Mesodermal cell (in vitro differentiated cells): ENCODE results near the gene SBNO2.

Experiments
- H3K27ac ChIP-seq: 2 replicates; pipeline ENCODE4 v1.7.0; 2013; ENCODE audit warnings: mild to moderate bottlenecking, low read depth, low read length, moderate library complexity; ENCODE audit not compliant: severe bottlenecking
- H3K36me3 ChIP-seq: 2 replicates; pipeline ENCODE4 v1.7.1; 2013; ENCODE audit warnings: mild to moderate bottlenecking, low read length, moderate library complexity; ENCODE audit not compliant: control insufficient read depth, insufficient read depth
- H3K4me1 ChIP-seq: one replicate; pipeline ENCODE4 v1.7.1; 2013; ENCODE audit warnings: mild to moderate bottlenecking, low read length; ENCODE audit not compliant: insufficient read depth, control insufficient read depth, poor library complexity, severe bottlenecking
- H3K4me3 ChIP-seq: 2 replicates; pipeline ENCODE4 v1.7.0; 2013; ENCODE audit warnings: low read length, control low read depth, mild to moderate bottlenecking; ENCODE audit not compliant: insufficient read depth, poor library complexity, severe bottlenecking; ENCODE audit errors: extremely low read depth
- H3K9me3 ChIP-seq: 2 replicates; pipeline ENCODE4 v1.7.1; 2013; ENCODE audit warnings: mild to moderate bottlenecking, low read length, moderate library complexity; ENCODE audit not compliant: control insufficient read depth
- WGBS, 2 experiments: methylation state at CpG; one replicate each; pipeline ENCODE4 v1.1.5; 2013; ENCODE audit warnings: missing lambda C conversion rate in 2 of 2; ENCODE audit not compliant: insufficient coverage in 2 of 2; 5-methylcytosine and 5-hydroxymethylcytosine counted together

Gene SBNO2

GRCh38 chr19:1139126-1139525 is 34.9 kb downstream of the SBNO2 start:
- no peaks in the 10 kb centered on the region for H3K4me1 ChIP-seq
- WGBS, 2 experiments: 93 to 98% methylated on average over 13 to 15 of the region's 15 CpGs
- no peak overlapping the region for H3K27ac ChIP-seq
- H3K4me3 ChIP-seq: no peak overlapping the region
- peaks cover 36% of the 10 kb centered on the region for H3K36me3 ChIP-seq
- H3K9me3 ChIP-seq: no peaks in the 10 kb centered on the region

GRCh38 chr19:1138121-1138520 is 35.9 kb downstream of the SBNO2 start:
- H3K4me3 ChIP-seq: no peak overlapping the region
- 96% methylated on average over 6 to 7 of the region's 11 CpGs for WGBS, 2 experiments
- H3K4me1 ChIP-seq: peaks cover 2% of the 10 kb centered on the region
- H3K27ac ChIP-seq: no peak overlapping the region
- peaks cover 34% of the 10 kb centered on the region for H3K36me3 ChIP-seq
- H3K9me3 ChIP-seq: no peaks in the 10 kb centered on the region

DNA sequence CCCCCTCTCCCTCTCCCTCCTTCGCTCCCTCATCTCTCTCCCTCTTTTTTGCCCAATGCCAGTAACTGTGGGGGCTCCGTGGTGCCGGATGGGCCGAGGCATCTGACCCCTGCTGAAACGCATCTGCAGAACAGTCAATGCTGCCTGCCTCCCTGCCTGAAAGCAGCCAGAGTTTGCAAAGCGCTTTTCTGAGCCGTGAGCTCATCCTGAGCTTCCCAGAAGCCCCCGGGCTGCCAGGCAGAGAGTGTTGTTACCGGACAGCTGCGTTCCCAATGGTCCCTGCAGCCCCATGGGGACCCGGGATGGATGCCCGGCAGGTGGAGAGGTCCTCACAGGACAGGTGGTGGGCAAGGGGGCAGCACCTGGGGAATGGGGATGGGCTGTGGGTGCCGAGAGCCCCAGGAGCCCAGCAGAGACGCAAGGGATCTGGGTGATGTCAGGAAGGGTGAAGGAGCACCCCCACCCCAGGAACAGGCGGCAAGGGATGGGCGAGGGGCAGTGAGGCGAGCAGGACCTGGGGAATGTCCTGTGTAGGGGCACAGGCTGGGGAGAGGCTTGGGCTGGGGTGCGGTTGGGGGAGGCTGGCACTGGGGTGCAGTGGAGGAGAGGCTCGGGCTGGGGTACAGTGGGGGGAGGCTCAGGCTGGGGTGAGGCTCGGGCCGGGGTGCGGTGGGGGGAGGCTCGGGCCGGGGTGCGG is 37.3 kb downstream of the SBNO2 start:
- H3K4me1 ChIP-seq: peaks cover 10% of the 10 kb centered on the region
- 82 to 85% methylated on average over 13 to 18 of the region's 25 CpGs for WGBS, 2 experiments
- H3K27ac ChIP-seq: no peak overlapping the region
- no peak overlapping the region for H3K4me3 ChIP-seq
- no peaks in the 10 kb centered on the region for H3K9me3 ChIP-seq
- peaks cover 23% of the 10 kb centered on the region for H3K36me3 ChIP-seq

DNA sequence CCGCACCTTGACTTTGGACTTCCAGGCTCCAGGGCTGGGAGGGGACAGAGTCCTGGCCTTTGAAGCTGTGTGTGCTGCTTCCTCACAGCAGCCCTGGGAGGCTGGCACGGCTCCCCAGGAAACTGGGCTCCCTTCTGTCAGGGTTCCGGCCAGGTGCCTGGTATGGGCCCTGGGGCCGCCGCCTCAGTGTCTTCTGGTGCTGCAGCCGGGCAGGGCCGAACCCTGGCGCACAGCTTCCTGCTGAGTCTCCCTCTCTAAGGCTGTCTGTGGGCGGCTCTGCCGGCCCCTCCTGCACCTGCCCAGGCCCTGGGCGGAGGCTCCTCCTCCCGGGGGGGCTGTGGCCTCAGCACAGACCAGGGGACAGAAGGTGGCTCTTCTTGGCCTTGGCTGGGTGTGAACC is 37.9 kb downstream of the SBNO2 start:
- no peak overlapping the region for H3K27ac ChIP-seq
- H3K4me3 ChIP-seq: no peak overlapping the region
- H3K36me3 ChIP-seq: peaks cover 22% of the 10 kb centered on the region
- peaks cover 13% of the 10 kb centered on the region for H3K4me1 ChIP-seq
- WGBS, 2 experiments: 84 to 86% methylated on average over 11 to 12 of the region's 12 CpGs
- no peaks in the 10 kb centered on the region for H3K9me3 ChIP-seq

DNA sequence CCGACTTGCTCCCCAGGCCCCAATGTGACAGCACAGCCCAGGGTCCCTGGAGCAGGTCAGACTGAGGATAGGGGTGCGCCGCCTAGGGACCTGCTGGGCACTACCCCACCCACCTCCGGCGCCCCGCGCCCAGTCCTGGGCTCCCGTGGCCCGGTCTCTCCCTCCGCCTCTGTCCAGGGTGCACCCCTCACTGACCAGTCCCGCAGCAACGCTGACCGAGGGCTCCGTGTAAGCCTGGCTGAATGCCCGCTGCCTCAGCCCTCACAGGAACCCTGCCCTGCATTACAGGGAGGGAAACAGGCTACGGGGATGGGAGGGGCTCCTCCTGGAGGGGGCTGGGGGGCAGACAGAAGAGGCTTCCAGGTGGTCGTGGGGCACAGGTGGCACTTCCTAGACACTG is 38.6 kb downstream of the SBNO2 start:
- Histone ChIP-seq H3K27ac (no peak overlapping the region), H3K36me3 (peaks cover 22% of the 10 kb centered on the region), H3K9me3 (no peaks in the 10 kb centered on the region), H3K4me1 (peaks cover 13% of the 10 kb centered on the region), H3K4me3 (no peak overlapping the region)
- 96 to 97% methylated on average over 16 to 17 of the region's 17 CpGs for WGBS, 2 experiments

DNA sequence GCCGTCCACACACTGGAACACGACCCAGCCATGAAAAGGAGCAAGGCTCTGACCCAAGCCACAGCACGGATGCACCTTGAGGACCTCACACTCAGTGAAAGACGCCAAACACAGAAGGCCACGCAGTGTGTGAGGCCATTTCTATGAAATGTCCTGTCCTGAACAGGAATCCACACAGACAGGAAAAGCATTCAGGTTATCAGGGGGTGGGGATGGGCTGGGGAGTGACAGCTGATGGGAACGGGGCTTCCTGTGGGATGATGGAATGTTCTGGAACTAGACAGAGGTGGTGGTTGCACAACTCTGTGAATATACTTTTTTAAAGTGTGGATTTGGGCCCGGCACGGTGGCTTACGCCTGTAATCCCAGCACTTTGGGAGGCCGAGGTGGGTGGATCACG is 39.6 kb downstream of the SBNO2 start:
- Histone ChIP-seq H3K27ac (no peak overlapping the region), H3K9me3 (no peaks in the 10 kb centered on the region), H3K4me1 (peaks cover 13% of the 10 kb centered on the region), H3K4me3 (no peak overlapping the region), H3K36me3 (peaks cover 25% of the 10 kb centered on the region)
- WGBS, 2 experiments: 95 to 97% methylated on average over 6 of the region's 11 CpGs

DNA sequence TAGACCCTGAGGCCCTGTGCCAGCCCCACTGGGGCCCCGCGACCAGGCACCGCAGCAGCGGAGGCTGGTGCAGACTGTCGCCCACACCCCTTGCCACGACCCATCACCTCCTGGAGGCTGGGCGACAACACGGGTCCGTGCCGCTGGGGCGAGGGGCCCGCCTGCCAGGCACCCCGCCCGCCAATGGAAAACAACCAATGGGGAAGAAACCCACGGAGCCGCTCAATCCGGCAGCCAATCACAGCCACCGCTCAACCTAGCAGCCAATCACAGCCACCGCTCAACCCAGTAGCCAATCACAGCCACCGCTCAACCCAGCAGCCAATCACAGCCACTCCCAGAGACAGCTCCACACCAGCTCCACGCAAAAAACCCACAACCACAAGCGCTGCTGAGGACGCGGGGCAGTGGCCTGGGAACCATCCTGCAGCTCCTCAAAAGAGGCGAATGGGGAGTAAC is 40.6 kb downstream of the SBNO2 start:
- WGBS, 2 experiments: 95 to 98% methylated on average over 18 to 23 of the region's 25 CpGs
- Histone ChIP-seq H3K9me3 (no peaks in the 10 kb centered on the region), H3K4me1 (peaks cover 13% of the 10 kb centered on the region), H3K27ac (no peak overlapping the region), H3K4me3 (no peak overlapping the region), H3K36me3 (peaks cover 31% of the 10 kb centered on the region)

GRCh38 chr19:1132552-1133383 is 41.3 kb downstream of the SBNO2 start:
- H3K4me3 ChIP-seq: peak overlapping the region; percentile 59
- peak overlapping the region; percentile 83 for H3K27ac ChIP-seq
- peaks cover 38% of the 10 kb centered on the region for H3K36me3 ChIP-seq
- H3K4me1 ChIP-seq: peaks cover 13% of the 10 kb centered on the region
- WGBS, 2 experiments: 77 to 80% methylated on average over 39 to 48 of the region's 48 CpGs
- H3K9me3 ChIP-seq: no peaks in the 10 kb centered on the region

DNA sequence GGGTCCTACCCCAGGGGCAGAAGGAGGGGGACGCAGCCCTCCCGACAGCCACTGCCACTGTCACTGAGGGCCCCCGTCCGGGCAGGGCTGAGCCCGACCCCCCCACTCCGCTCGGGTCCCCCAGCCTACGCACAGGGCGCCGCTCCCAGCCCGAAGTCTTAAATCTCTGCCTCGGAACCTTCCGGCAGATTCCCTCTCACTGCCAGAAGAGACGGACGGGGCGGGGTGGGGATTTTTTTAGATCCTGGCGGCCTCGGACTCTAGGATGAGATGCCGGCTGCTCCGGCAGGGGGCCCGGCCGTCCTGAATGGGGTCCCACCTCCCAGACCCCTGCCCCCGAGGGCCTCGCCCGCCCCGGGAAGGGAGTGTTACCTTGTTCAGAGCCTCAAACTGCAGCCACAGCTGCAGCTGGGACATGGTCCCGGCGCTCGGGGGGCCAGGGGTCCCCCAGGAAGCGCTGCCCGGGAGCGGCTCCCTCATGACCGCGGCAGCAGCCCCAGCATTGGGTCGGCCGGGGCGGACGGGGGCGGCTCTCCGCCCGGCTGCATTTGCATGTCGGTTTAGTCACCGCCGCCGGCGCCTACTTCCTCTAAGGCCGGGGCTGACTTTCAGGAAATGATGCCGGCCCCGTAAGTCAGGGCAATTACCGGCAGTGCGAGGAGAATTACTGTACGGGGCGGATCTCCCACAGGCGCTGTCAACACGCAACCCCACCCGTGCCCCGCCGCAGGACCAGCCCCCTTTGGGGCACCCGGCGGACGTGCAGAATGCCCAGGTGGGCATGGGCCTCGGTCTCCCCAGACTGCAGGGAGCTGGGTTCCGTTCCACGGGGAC is 42.1 kb downstream of the SBNO2 start:
- Histone ChIP-seq H3K9me3 (no peaks in the 10 kb centered on the region), H3K36me3 (peaks cover 47% of the 10 kb centered on the region), H3K27ac (peak overlapping the region; percentile 83), H3K4me3 (peak overlapping the region; percentile 59), H3K4me1 (peaks cover 13% of the 10 kb centered on the region)
- 9% methylated on average over 51 to 56 of the region's 64 CpGs for WGBS, 2 experiments
